Measurements from ENCODE around the gene MAVS. TPM values are rescaled to one million over a fixed set of nuclear protein-coding genes. Genes with fewer than 3 reads are reported as not detected.

MAVS gene
- total and polyA plus RNA-seq, 2 donors (not counting 1 experiment from before 2014, with no cell fraction given), result 14.4 to 15.9 TPM

DNA sequence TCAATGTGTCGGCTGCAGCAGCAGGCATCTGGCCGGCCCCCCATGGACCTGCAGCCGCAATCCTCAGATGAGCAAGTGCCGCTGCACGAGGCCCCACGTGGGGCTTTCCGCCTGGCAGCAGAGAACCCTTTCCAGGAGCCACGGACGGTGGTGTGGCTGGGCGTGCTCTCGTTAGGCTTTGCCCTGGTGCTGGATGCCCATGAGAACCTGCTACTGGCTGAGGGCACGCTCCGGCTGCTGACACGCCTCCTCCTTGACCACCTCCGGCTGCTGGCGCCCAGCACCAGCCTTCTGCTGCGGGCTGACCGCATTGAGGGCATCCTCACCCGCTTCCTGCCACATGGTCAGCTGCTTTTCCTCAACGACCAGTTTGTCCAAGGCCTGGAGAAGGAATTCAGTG is 22.8 kb upstream of the MAVS start:
- Histone ChIP-seq H3K9me3 (ENCODE audit: control insufficient read depth, insufficient read depth, low read depth, low read length) (no peaks in the 10 kb centered on the region), H3K4me1 (ENCODE audit: control insufficient read depth, extremely low read depth, insufficient read depth, low read length) (peaks cover 3% of the 10 kb centered on the region), H3K27ac (ENCODE audit: insufficient read depth, low read length) (no peak overlapping the region), H3K36me3 (ENCODE audit: control insufficient read depth, insufficient read depth, low read length) (peaks cover 20% of the 10 kb centered on the region), H3K79me2 (ENCODE audit: control insufficient read depth, insufficient read depth, low read length) (peaks cover 8% of the 10 kb centered on the region), H3K4me2 (ENCODE audit: extremely low read depth, insufficient read depth, low read length) (no peak overlapping the region), H3K4me3 (replicated peaks in 1 of 4; ENCODE audit: control extremely low read depth in 1 of 4, insufficient read depth in 1 of 4, low read depth in 3 of 4, low read length in 4 of 4) (no peak overlapping the region), H3K27me3 (ENCODE audit: control insufficient read depth, insufficient read depth, low read length) (no peaks in the 10 kb centered on the region), H3K9ac (ENCODE audit: insufficient read depth, low read length) (no peak overlapping the region), H2AFZ (ENCODE audit: low read length) (no peak overlapping the region), H4K20me1 (ENCODE audit: control insufficient read depth, extremely low read depth, insufficient read depth, low read length) (no peaks in the 10 kb centered on the region)
- no peak for TF ChIP-seq EZH2 (IDR thresholded peaks at IDR 0.05; ENCODE audit: low read length, missing control alignments)
- TF ChIP-seq, protein P1, sequence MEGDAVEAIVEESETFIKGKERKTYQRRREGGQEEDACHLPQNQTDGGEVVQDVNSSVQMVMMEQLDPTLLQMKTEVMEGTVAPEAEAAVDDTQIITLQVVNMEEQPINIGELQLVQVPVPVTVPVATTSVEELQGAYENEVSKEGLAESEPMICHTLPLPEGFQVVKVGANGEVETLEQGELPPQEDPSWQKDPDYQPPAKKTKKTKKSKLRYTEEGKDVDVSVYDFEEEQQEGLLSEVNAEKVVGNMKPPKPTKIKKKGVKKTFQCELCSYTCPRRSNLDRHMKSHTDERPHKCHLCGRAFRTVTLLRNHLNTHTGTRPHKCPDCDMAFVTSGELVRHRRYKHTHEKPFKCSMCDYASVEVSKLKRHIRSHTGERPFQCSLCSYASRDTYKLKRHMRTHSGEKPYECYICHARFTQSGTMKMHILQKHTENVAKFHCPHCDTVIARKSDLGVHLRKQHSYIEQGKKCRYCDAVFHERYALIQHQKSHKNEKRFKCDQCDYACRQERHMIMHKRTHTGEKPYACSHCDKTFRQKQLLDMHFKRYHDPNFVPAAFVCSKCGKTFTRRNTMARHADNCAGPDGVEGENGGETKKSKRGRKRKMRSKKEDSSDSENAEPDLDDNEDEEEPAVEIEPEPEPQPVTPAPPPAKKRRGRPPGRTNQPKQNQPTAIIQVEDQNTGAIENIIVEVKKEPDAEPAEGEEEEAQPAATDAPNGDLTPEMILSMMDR (conservative IDR thresholded peaks at IDR 0.05 in 1 of 2, IDR thresholded peaks at IDR 0.05 in 1 of 2; ENCODE audit: low read depth in 1 of 2, low read length in 2 of 2), result no peak
- DNase-seq (ENCODE audit: low read depth in 2 of 2), result no peak

DNA sequence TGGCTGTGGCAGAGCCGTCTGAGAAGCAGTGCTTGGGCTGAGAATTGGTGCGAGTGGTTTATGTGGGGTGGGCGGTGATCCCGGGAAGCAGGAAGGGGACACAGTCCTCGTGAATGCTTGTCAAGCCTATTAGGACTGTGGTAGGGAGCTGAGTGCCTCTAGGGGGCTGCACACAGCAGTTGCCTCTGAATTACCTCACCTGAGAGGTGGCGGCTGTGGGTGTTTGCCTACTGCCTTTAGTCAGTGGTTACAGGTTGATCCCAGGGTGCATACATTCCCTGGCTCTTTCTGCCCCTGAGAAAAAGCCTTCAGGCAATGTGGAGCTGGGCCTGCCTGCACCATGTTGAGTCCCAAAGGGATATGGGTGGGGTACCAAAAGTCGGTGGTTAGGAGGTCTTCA is 21.1 kb upstream of the MAVS start:
- H3K27me3 ChIP-seq (ENCODE audit: control insufficient read depth, insufficient read depth, low read length), result no peaks in the 10 kb centered on the region
- H3K9ac ChIP-seq (ENCODE audit: insufficient read depth, low read length), result no peak overlapping the region
- peaks cover 8% of the 10 kb centered on the region for H3K79me2 ChIP-seq (ENCODE audit: control insufficient read depth, insufficient read depth, low read length)
- H3K27ac ChIP-seq (ENCODE audit: insufficient read depth, low read length), result no peak overlapping the region
- peaks cover 20% of the 10 kb centered on the region for H3K36me3 ChIP-seq (ENCODE audit: control insufficient read depth, insufficient read depth, low read length)
- TF ChIP-seq, protein P1 (conservative IDR thresholded peaks at IDR 0.05 in 1 of 2, IDR thresholded peaks at IDR 0.05 in 1 of 2; ENCODE audit: low read depth in 1 of 2, low read length in 2 of 2), result no peak
- no peak for TF ChIP-seq EZH2 (IDR thresholded peaks at IDR 0.05; ENCODE audit: low read length, missing control alignments)
- H3K9me3 ChIP-seq (ENCODE audit: control insufficient read depth, insufficient read depth, low read depth, low read length), result no peaks in the 10 kb centered on the region
- DNase-seq (ENCODE audit: low read depth in 2 of 2), result no peak
- no peak overlapping the region for H3K4me2 ChIP-seq (ENCODE audit: extremely low read depth, insufficient read depth, low read length)
- H4K20me1 ChIP-seq (ENCODE audit: control insufficient read depth, extremely low read depth, insufficient read depth, low read length), result no peaks in the 10 kb centered on the region
- no peak overlapping the region for H2AFZ ChIP-seq (ENCODE audit: low read length)
- no peaks in the 10 kb centered on the region for H3K4me1 ChIP-seq (ENCODE audit: control insufficient read depth, extremely low read depth, insufficient read depth, low read length)
- no peak overlapping the region for H3K4me3 ChIP-seq (replicated peaks in 1 of 4; ENCODE audit: control extremely low read depth in 1 of 4, insufficient read depth in 1 of 4, low read depth in 3 of 4, low read length in 4 of 4)

DNA sequence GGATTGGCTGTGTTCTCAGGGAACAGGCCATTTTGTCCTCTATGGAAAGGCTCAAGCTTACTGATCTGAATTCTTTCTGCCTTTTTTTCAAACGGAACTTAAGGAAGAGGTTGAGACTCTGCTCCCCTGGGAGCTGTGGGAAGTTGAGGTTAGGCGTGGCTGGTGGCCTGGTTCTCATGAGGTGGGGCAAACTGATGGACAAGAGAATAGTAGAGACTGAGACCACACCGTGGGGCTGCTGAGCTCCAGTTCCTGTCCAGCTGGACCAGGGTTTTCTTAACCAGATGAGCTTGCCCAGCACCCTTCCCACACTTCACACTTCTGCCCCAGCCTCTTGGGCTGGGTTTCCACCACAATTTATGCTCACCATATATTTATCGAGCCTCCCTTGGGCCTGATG is 20.2 kb upstream of the MAVS start:
- no peak for TF ChIP-seq EZH2 (IDR thresholded peaks at IDR 0.05; ENCODE audit: low read length, missing control alignments)
- TF ChIP-seq, protein P1 (conservative IDR thresholded peaks at IDR 0.05 in 1 of 2, IDR thresholded peaks at IDR 0.05 in 1 of 2; ENCODE audit: low read depth in 1 of 2, low read length in 2 of 2), result no peak
- no peak for DNase-seq (ENCODE audit: low read depth in 2 of 2)
- Histone ChIP-seq H3K4me2 (ENCODE audit: extremely low read depth, insufficient read depth, low read length) (no peak overlapping the region), H3K4me1 (ENCODE audit: control insufficient read depth, extremely low read depth, insufficient read depth, low read length) (no peaks in the 10 kb centered on the region), H3K27me3 (ENCODE audit: control insufficient read depth, insufficient read depth, low read length) (no peaks in the 10 kb centered on the region), H2AFZ (ENCODE audit: low read length) (no peak overlapping the region), H3K9me3 (ENCODE audit: control insufficient read depth, insufficient read depth, low read depth, low read length) (no peaks in the 10 kb centered on the region), H3K27ac (ENCODE audit: insufficient read depth, low read length) (no peak overlapping the region), H4K20me1 (ENCODE audit: control insufficient read depth, extremely low read depth, insufficient read depth, low read length) (no peaks in the 10 kb centered on the region), H3K36me3 (ENCODE audit: control insufficient read depth, insufficient read depth, low read length) (peaks cover 20% of the 10 kb centered on the region), H3K4me3 (replicated peaks in 1 of 4; ENCODE audit: control extremely low read depth in 1 of 4, insufficient read depth in 1 of 4, low read depth in 3 of 4, low read length in 4 of 4) (no peak overlapping the region), H3K79me2 (ENCODE audit: control insufficient read depth, insufficient read depth, low read length) (peaks cover 2% of the 10 kb centered on the region), H3K9ac (ENCODE audit: insufficient read depth, low read length) (no peak overlapping the region)

All from fibroblast of lung (primary cell).